HCT116 (cell line): ENCODE results near the gene OS9. TPM values are rescaled to one million over a fixed set of nuclear protein-coding genes. Genes with fewer than 3 reads are reported as not detected.

Source experiments
- ATAC-seq: fragments of 200-7000 bp; cut with Tn5 transposase; 2 replicates; pipeline ENCODE4 v1.9.1; 2020; ENCODE audit warnings: mild to moderate bottlenecking, moderate library complexity
- BruUV-seq: library from RNA; stranded (reverse); fragments of 400-500 nt; replicated peaks from 2 replicates; lab custom pipeline; 2021; lab: Mats Ljungman, UMichigan
- CTCF ChIA-PET: fragments of 300-600 bp; sonication (Branson Sonifier 250); formaldehyde crosslinking; loops from one replicate; lab custom pipeline; 2021; ENCODE audit warnings: antibody characterized with exemption; lab: Charles Lee
- POLR2A ChIA-PET: fragments of 300-600, 350-600 bp; sonication (Branson Sonifier 250); formaldehyde crosslinking; loops from one replicate; lab custom pipeline; 2021; ENCODE audit warnings: antibody characterized with exemption; lab: Charles Lee
- RAD21 ChIA-PET, 2 experiments: fragments of 300-600 bp; sonication (Branson Sonifier 250); formaldehyde crosslinking; loops; one replicate each; lab custom pipeline; 2023; ENCODE audit warnings: low total read pairs in 2 of 2; ENCODE audit not compliant: uncharacterized antibody in 2 of 2, unreplicated experiment in 2 of 2, low non-redundant PET in 1 of 2; lab: Charles Lee
- DNase-seq: peaks from one replicate; pipeline ENCODE4 v3.0.0-alpha.2; 2010; ENCODE audit warnings: low read depth, low spot score
- H2AFZ ChIP-seq: fragments of 200-600 bp; shearing (Covaris generic), sonication (generic); 2 replicates; pipeline ENCODE4 v1.6.1; 2017; ENCODE audit warnings: low read depth, mixed run types, mixed read lengths, antibody characterized with exemption, low read length; ENCODE audit not compliant: poor library complexity, severe bottlenecking
- H3K27ac ChIP-seq: 2 replicates; pipeline ENCODE4 v1.5.1; 2012; ENCODE audit warnings: low read depth, low read length
- H3K27me3 ChIP-seq: fragments of 200-600 bp; sonication (generic); 2 replicates; pipeline ENCODE4 v1.6.1; 2016; ENCODE audit warnings: mixed run types, low read length, mixed read lengths; ENCODE audit not compliant: insufficient read depth
- H3K36me3 ChIP-seq, 2 experiments: fragments of 200-500 bp in 1 of 2; fragments of 200-600 bp in 1 of 2; sonication (Bioruptor generic) in 1 of 2; sonication (generic) in 1 of 2; 2 replicates each; pipeline versions ENCODE4 v1.5.1 to v1.6.1; 2014 to 2016; ENCODE audit warnings: low read length in 2 of 2, inconsistent platforms in 1 of 2, mixed read lengths in 1 of 2, mixed run types in 1 of 2; ENCODE audit not compliant: insufficient read depth in 2 of 2, control insufficient read depth in 1 of 2
- H3K4me1 ChIP-seq, 2 experiments: fragments of 200-600 bp in 1 of 2; sonication (generic) in 1 of 2; 2 replicates each; pipeline versions ENCODE4 v1.5.1 to v1.6.1; 2012 to 2017; ENCODE audit warnings: low read length in 2 of 2, inconsistent platforms in 1 of 2, mild to moderate bottlenecking in 1 of 2, mixed read lengths in 1 of 2, mixed run types in 1 of 2, moderate library complexity in 1 of 2; ENCODE audit not compliant: insufficient read depth in 2 of 2, control insufficient read depth in 1 of 2
- H3K4me2 ChIP-seq: fragments of 200-600 bp; sonication (generic); 2 replicates; pipeline ENCODE4 v1.6.1; 2017; ENCODE audit warnings: mixed run types, low read length, mixed read lengths
- H3K4me3 ChIP-seq, 2 experiments: fragments of 200-600 bp in 1 of 2; sonication (generic) in 1 of 2; replicated peaks in 1 of 2; 2 replicates each; pipeline ENCODE4 v1.5.1; 2011 to 2016; ENCODE audit warnings: low read length in 2 of 2, control low read depth in 1 of 2, low read depth in 1 of 2, mild to moderate bottlenecking in 1 of 2, mixed read lengths in 1 of 2, mixed run types in 1 of 2
- H3K79me2 ChIP-seq: fragments of 200-600 bp; sonication (generic); 2 replicates; pipeline ENCODE4 v1.6.1; 2017; ENCODE audit warnings: mild to moderate bottlenecking, mixed run types, low read length, moderate library complexity, mixed read lengths; ENCODE audit not compliant: insufficient read depth
- H3K9ac ChIP-seq: fragments of 200-600 bp; sonication (generic); 2 replicates; pipeline ENCODE4 v1.6.1; 2016; ENCODE audit warnings: low read length, mixed read lengths
- H3K9me2 ChIP-seq: fragments of 200-600 bp; sonication (generic), shearing (Covaris generic); 2 replicates; pipeline ENCODE4 v1.6.1; 2017; ENCODE audit warnings: mixed run types, mild to moderate bottlenecking, moderate library complexity; ENCODE audit not compliant: insufficient read depth
- H3K9me3 ChIP-seq, 2 experiments: fragments of 200-500 bp in 1 of 2; fragments of 200-600 bp in 1 of 2; sonication (Bioruptor generic) in 1 of 2; sonication (generic) in 1 of 2; 2 replicates each; pipeline ENCODE4 v1.6.1; 2014 to 2017; ENCODE audit warnings: low read length in 2 of 2, mixed read lengths in 2 of 2, inconsistent platforms in 1 of 2, low read depth in 1 of 2, mild to moderate bottlenecking in 1 of 2, mixed run types in 1 of 2, moderate library complexity in 1 of 2; ENCODE audit not compliant: control insufficient read depth in 1 of 2, insufficient read depth in 1 of 2
- H4K20me1 ChIP-seq: fragments of 200-600 bp; sonication (generic), shearing (Covaris generic); 2 replicates; pipeline ENCODE4 v1.6.1; 2017; ENCODE audit warnings: mixed run types, mild to moderate bottlenecking, moderate library complexity; ENCODE audit not compliant: insufficient read depth
- ATF3 ChIP-seq: IDR thresholded peaks from 2 replicates; pipeline ENCODE4 v1.6.1; 2012
- CEBPB ChIP-seq: IDR thresholded peaks from 2 replicates; pipeline ENCODE4 v1.6.1; 2012; ENCODE audit warnings: low read depth
- CTCF ChIP-seq, 3 experiments: fragments of 200-600 bp in 1 of 3; sonication (generic) in 1 of 3; IDR thresholded peaks in 2 of 3; conservative IDR thresholded peaks in 1 of 3; 2 replicates each; pipeline ENCODE4 v1.5.1; 2012 to 2017; ENCODE audit warnings: low read depth in 2 of 3, low read length in 2 of 3, antibody characterized with exemption in 1 of 3, borderline replicate concordance in 1 of 3, control low read depth in 1 of 3, mild to moderate bottlenecking in 1 of 3, mixed read lengths in 1 of 3, mixed run types in 1 of 3, moderate library complexity in 1 of 3; ENCODE audit not compliant: insufficient read depth in 1 of 3
- EGR1 ChIP-seq: IDR thresholded peaks from 2 replicates; pipeline ENCODE4 v1.6.1; 2012; ENCODE audit warnings: low read depth
- ELF1 ChIP-seq: IDR thresholded peaks from 2 replicates; pipeline ENCODE4 v1.6.1; 2012; ENCODE audit warnings: low read depth, borderline replicate concordance
- JUND ChIP-seq: IDR thresholded peaks from 2 replicates; pipeline ENCODE4 v1.6.1; 2012
- MAX ChIP-seq: IDR thresholded peaks from 2 replicates; pipeline ENCODE4 v1.6.1; 2012
- POLR2A ChIP-seq: IDR thresholded peaks from 2 replicates; pipeline ENCODE4 v1.7.0; 2011; ENCODE audit warnings: borderline replicate concordance; ENCODE audit not compliant: insufficient read depth, insufficient read length; ENCODE audit errors: extremely low read depth
- POLR2AphosphoS5 ChIP-seq: IDR thresholded peaks from 2 replicates; pipeline ENCODE4 v1.6.1; 2011; ENCODE audit warnings: mild to moderate bottlenecking, low read depth, low read length, moderate library complexity
- RAD21 ChIP-seq: IDR thresholded peaks from 2 replicates; pipeline ENCODE4 v1.6.1; 2012; ENCODE audit warnings: low read depth, mild to moderate bottlenecking
- REST ChIP-seq: IDR thresholded peaks from 2 replicates; pipeline ENCODE4 v1.6.1; 2012; ENCODE audit warnings: low read depth
- SP1 ChIP-seq: IDR thresholded peaks from 2 replicates; pipeline ENCODE4 v1.6.1; 2012; ENCODE audit warnings: low read depth
- TCF7L2 ChIP-seq: IDR thresholded peaks from 2 replicates; pipeline ENCODE4 v1.7.0; 2011; ENCODE audit warnings: borderline replicate concordance, inconsistent platforms; ENCODE audit not compliant: insufficient read depth, insufficient read length; ENCODE audit errors: extremely low read depth
- ZBTB33 ChIP-seq: IDR thresholded peaks from 2 replicates; pipeline ENCODE4 v1.6.1; 2011; ENCODE audit warnings: mild to moderate bottlenecking, low read length, moderate library complexity; ENCODE audit not compliant: insufficient replicate concordance; ENCODE audit errors: extremely low read depth
- ZFX ChIP-seq: fragments of 450-650 bp; IDR thresholded peaks from 2 replicates; pipeline ENCODE4 v1.6.1; 2017
- intact Hi-C: fragments of 100-400 bp; cut with micrococcal nuclease; formaldehyde crosslinking; loops from 2 replicates; pipeline ENCODE4 v1.10.0; 2022
- total RNA-seq: library from RNA; stranded (reverse); gene quantifications from one replicate; pipeline ENCODE4 v1.2.1, GENCODE V29; 2021; ENCODE audit not compliant: unreplicated experiment

Gene OS9
- total RNA-seq, 1 experiment from 2014 or later, result 98.4 TPM

- TF ChIP-seq CTCF (IDR thresholded peaks at IDR 0.05 in 2 of 3, conservative IDR thresholded peaks at IDR 0.05 in 1 of 3; ENCODE audit: borderline replicate concordance in 1 of 3, insufficient read depth in 1 of 3, low read depth in 2 of 3, low read length in 2 of 3) (no peak), ZFX (no peak), JUND (no peak), ATF3 (no peak), POLR2AphosphoS5 (no peak), ZBTB33 (no peak), SP1 (no peak), RAD21 (no peak), TCF7L2 (no peak)
Measured at GRCh38 chr12:57679697-57680096, 14.2 kb upstream of the OS9 start (continued).

- Histone ChIP-seq H3K9me2 (no peaks in the 10 kb centered on the region), H3K9me3 (no peaks in the 10 kb centered on the region), H3K79me2 (no peaks in the 10 kb centered on the region), H3K4me2 (no peak overlapping the region), H3K9ac (no peak overlapping the region), H3K27me3 (no peaks in the 10 kb centered on the region), H4K20me1 (no peaks in the 10 kb centered on the region), H3K4me1 (no peaks in the 10 kb centered on the region), H2AFZ (no peak overlapping the region), H3K27ac (no peak overlapping the region), H3K36me3 (no peaks in the 10 kb centered on the region), H3K4me3 (no peak overlapping the region)
- RAD21 ChIA-PET, result no interaction called here
- no peak for DNase-seq
- BruUV-seq, result no TSS peak
- intact Hi-C loops, result no loop called here
- POLR2A ChIA-PET, result no interaction called here
- ATAC-seq, result no peak
- CTCF ChIA-PET, result no interaction called here
- TF ChIP-seq SP1, result no peak
- no peak for TF ChIP-seq ELF1
- TF ChIP-seq CEBPB, result no peak
- TF ChIP-seq ZFX, result no peak
- no peak for TF ChIP-seq POLR2A
- TF ChIP-seq REST, result no peak
- no peak for TF ChIP-seq MAX
- no peak for TF ChIP-seq ATF3
- TF ChIP-seq EGR1, result no peak
Measured at GRCh38 chr12:57687862-57688261, 6.1 kb upstream of the OS9 start.
